Measurements from ENCODE around the gene RAB40C. TPM values are rescaled to one million over a fixed set of nuclear protein-coding genes. Genes with fewer than 3 reads are reported as not detected.
A peak's percentile ranks its signal among the peaks of the same experiment; 100 is the strongest.

Gene RAB40C
- total RNA-seq, 6 experiments from 2014 or later, result 10.0 to 14.1 (median 12.0) TPM

- no peak for TF ChIP-seq POLR2A (IDR thresholded peaks at IDR 0.05)
- TF ChIP-seq CTCF (IDR thresholded peaks at IDR 0.05), result no peak
- intact Hi-C loops (cut with DNase I), result no loop called here
- ATAC-seq, result peak; percentile 6 to 50 (median 28)
- no peaks in the 10 kb centered on the region for H3K27me3 ChIP-seq
- no peak overlapping the region for H3K27ac ChIP-seq
- H3K9me3 ChIP-seq, result no peaks in the 10 kb centered on the region
- H3K4me3 ChIP-seq, result no peak overlapping the region
- 82% methylated on average over 4 of the region's 50 CpGs for WGBS (ENCODE audit: insufficient coverage, low coverage, low lambda C conversion rate, missing lambda C conversion rate)
- peaks cover 0 to 9% (median 0%) of the 10 kb centered on the region in 4 donors for H3K36me3 ChIP-seq
- DNase-seq, result peak; percentile 78 to 84 (median 82)
- peaks cover 0 to 40% (median 27%) of the 10 kb centered on the region in 4 donors for H3K4me1 ChIP-seq
These were observed 37.8 kb downstream of the RAB40C start for GRCh38 chr16:627454-628239.

GRCh38 chr16:628321-629061 is 38.6 kb downstream of the RAB40C start:
- no peak for TF ChIP-seq CTCF (IDR thresholded peaks at IDR 0.05)
- no peak for TF ChIP-seq POLR2A (IDR thresholded peaks at IDR 0.05)
- DNase-seq (peak; percentile 30 to 62 (median 52)), ATAC-seq (no peak)
- Histone ChIP-seq H3K4me3 (no peak overlapping the region), H3K27ac (peak overlapping the region in 2 of 3 donors; percentile 44 to 70), H3K27me3 (no peaks in the 10 kb centered on the region), H3K9me3 (no peaks in the 10 kb centered on the region), H3K36me3 (peaks cover 0 to 9% (median 0%) of the 10 kb centered on the region in 4 donors), H3K4me1 (peaks cover 0 to 40% (median 27%) of the 10 kb centered on the region in 4 donors)
- intact Hi-C loops (cut with DNase I), result no loop called here
- WGBS (ENCODE audit: insufficient coverage, low coverage, low lambda C conversion rate, missing lambda C conversion rate), result 88% methylated on average over 5 of the region's 33 CpGs

GRCh38 chr16:629185-629832 is 39.4 kb downstream of the RAB40C start:
- H3K4me1 ChIP-seq, result peaks cover 0 to 40% (median 27%) of the 10 kb centered on the region in 4 donors
- intact Hi-C loops (cut with DNase I), result no loop called here
- H3K36me3 ChIP-seq, result peaks cover 0 to 9% (median 0%) of the 10 kb centered on the region in 4 donors
- DNase-seq (peak; percentile 72 to 90 (median 89)), ATAC-seq (peak; percentile 53 to 80 (median 75))
- no peak overlapping the region for H3K4me3 ChIP-seq
- H3K27me3 ChIP-seq, result no peaks in the 10 kb centered on the region
- 42% methylated on average over 7 of the region's 29 CpGs for WGBS (ENCODE audit: insufficient coverage, low coverage, low lambda C conversion rate, missing lambda C conversion rate)
- H3K9me3 ChIP-seq, result no peaks in the 10 kb centered on the region
- TF ChIP-seq POLR2A (IDR thresholded peaks at IDR 0.05), result no peak
- no peak for TF ChIP-seq CTCF (IDR thresholded peaks at IDR 0.05)
- peak overlapping the region in 2 of 3 donors; percentile 44 to 70 for H3K27ac ChIP-seq

- Histone ChIP-seq H3K27ac (peak overlapping the region in 2 of 3 donors; percentile 44 to 70), H3K4me1 (peaks cover 0 to 41% (median 27%) of the 10 kb centered on the region in 4 donors), H3K36me3 (peaks cover 0 to 9% (median 0%) of the 10 kb centered on the region in 4 donors), H3K9me3 (no peaks in the 10 kb centered on the region), H3K27me3 (no peaks in the 10 kb centered on the region), H3K4me3 (no peak overlapping the region)
- ATAC-seq (no peak), DNase-seq (no peak)
- 40% methylated on average over 1 of the region's 11 CpGs for WGBS (ENCODE audit: insufficient coverage, low coverage, low lambda C conversion rate, missing lambda C conversion rate)
- TF ChIP-seq POLR2A (IDR thresholded peaks at IDR 0.05), result no peak
- no peak for TF ChIP-seq CTCF (IDR thresholded peaks at IDR 0.05)
- intact Hi-C loops (cut with DNase I), result loop anchor here in 1 of 2 donors (10.0 kb wide), 1 partner anchor 45 kb away; no protein-coding TSS in a partner anchor
These were observed 40.0 kb downstream of the RAB40C start for GRCh38 chr16:629833-630248.
